Measurements from ENCODE around the gene LMBRD1.
"Not testable (repeated sequence)": the region's sequence is repeated elsewhere in the genome, so short reads cannot be mapped to it uniquely, and the experiment has no call there.

Gene LMBRD1

GRCh38 chr6:69704916-69705315, 91.9 kb downstream of the LMBRD1 start:
- TF ChIP-seq EZH2 (IDR thresholded peaks at IDR 0.05) = no peak
- no peak for TF ChIP-seq FOXP2 (optimal IDR thresholded peaks at IDR 0.05; ENCODE audit: control extremely low read depth, extremely low read length, insufficient read depth)
- TF ChIP-seq POLR2AphosphoS5 (IDR thresholded peaks at IDR 0.05; ENCODE audit: borderline replicate concordance, low read depth, low read length) = no peak
- no peaks in the 10 kb centered on the region for H3K9me3 ChIP-seq (ENCODE audit: low read depth, low read length)
- no peak overlapping the region for H3K9ac ChIP-seq (ENCODE audit: insufficient read length)
- H3K36me3 ChIP-seq (ENCODE audit: insufficient read depth, low read length) = peaks cover 26% of the 10 kb centered on the region
- no peak overlapping the region for H3K27ac ChIP-seq
- no peak for DNase-seq (ENCODE audit: low read depth, low spot score)
- H3K4me3 ChIP-seq = no peak overlapping the region

- TF ChIP-seq EZH2 (IDR thresholded peaks at IDR 0.05) (no peak), FOXP2 (optimal IDR thresholded peaks at IDR 0.05; ENCODE audit: control extremely low read depth, extremely low read length, insufficient read depth) (no peak), POLR2AphosphoS5 (IDR thresholded peaks at IDR 0.05; ENCODE audit: borderline replicate concordance, low read depth, low read length) (no peak)
- H3K36me3 ChIP-seq (ENCODE audit: insufficient read depth, low read length) = peaks cover 27% of the 10 kb centered on the region
- H3K9me3 ChIP-seq (ENCODE audit: low read depth, low read length) = no peaks in the 10 kb centered on the region
- no peak overlapping the region for H3K9ac ChIP-seq (ENCODE audit: insufficient read length)
- no peak overlapping the region for H3K4me3 ChIP-seq
- no peak overlapping the region for H3K27ac ChIP-seq
- DNase-seq (ENCODE audit: low read depth, low spot score) = no peak
Measured at GRCh38 chr6:69699655-69700054, 97.2 kb downstream of the LMBRD1 start.

GRCh38 chr6:69696273-69696672, 100.5 kb downstream of the LMBRD1 start:
- H3K9ac ChIP-seq (ENCODE audit: insufficient read length) = no peak overlapping the region
- no peak for DNase-seq (ENCODE audit: low read depth, low spot score)
- no peak overlapping the region for H3K27ac ChIP-seq
- no peak for TF ChIP-seq POLR2AphosphoS5 (IDR thresholded peaks at IDR 0.05; ENCODE audit: borderline replicate concordance, low read depth, low read length)
- H3K4me3 ChIP-seq = no peak overlapping the region
- H3K9me3 ChIP-seq (ENCODE audit: low read depth, low read length) = no peaks in the 10 kb centered on the region
- H3K36me3 ChIP-seq (ENCODE audit: insufficient read depth, low read length) = peaks cover 29% of the 10 kb centered on the region

GRCh38 chr6:69693762-69694161, 103.0 kb downstream of the LMBRD1 start:
- Histone ChIP-seq H3K27ac (no peak overlapping the region), H3K4me3 (no peak overlapping the region)
- TF ChIP-seq POLR2AphosphoS5 (IDR thresholded peaks at IDR 0.05; ENCODE audit: borderline replicate concordance, low read depth, low read length) (no peak), EZH2 (IDR thresholded peaks at IDR 0.05) (no peak), FOXP2 (optimal IDR thresholded peaks at IDR 0.05; ENCODE audit: control extremely low read depth, extremely low read length, insufficient read depth) (no peak)

GRCh38 chr6:69690986-69691385, 105.8 kb downstream of the LMBRD1 start:
- no peak overlapping the region for H3K4me3 ChIP-seq

More at GRCh38 chr6:69693762-69694161, 103.0 kb downstream of the LMBRD1 start:
- no peak for DNase-seq (ENCODE audit: low read depth, low spot score)
- peaks cover 23% of the 10 kb centered on the region for H3K36me3 ChIP-seq (ENCODE audit: insufficient read depth, low read length)
- H3K9ac ChIP-seq (ENCODE audit: insufficient read length) = no peak overlapping the region
- H3K9me3 ChIP-seq (ENCODE audit: low read depth, low read length) = no peaks in the 10 kb centered on the region

GRCh38 chr6:69680302-69680701, 116.5 kb downstream of the LMBRD1 start:
- TF ChIP-seq POLR2AphosphoS5 (IDR thresholded peaks at IDR 0.05; ENCODE audit: borderline replicate concordance, low read depth, low read length) (no peak), FOXP2 (optimal IDR thresholded peaks at IDR 0.05; ENCODE audit: control extremely low read depth, extremely low read length, insufficient read depth) (no peak), EZH2 (IDR thresholded peaks at IDR 0.05) (no peak)
- peaks cover 29% of the 10 kb centered on the region for H3K36me3 ChIP-seq (ENCODE audit: insufficient read depth, low read length)
- DNase-seq (ENCODE audit: low read depth, low spot score) = no peak
- H3K27ac ChIP-seq = no peak overlapping the region
- H3K9me3 ChIP-seq (ENCODE audit: low read depth, low read length) = no peaks in the 10 kb centered on the region
- H3K9ac ChIP-seq (ENCODE audit: insufficient read length) = no peak overlapping the region
- no peak overlapping the region for H3K4me3 ChIP-seq

More at GRCh38 chr6:69690986-69691385, 105.8 kb downstream of the LMBRD1 start:
- Histone ChIP-seq H3K27ac (no peak overlapping the region), H3K9me3 (ENCODE audit: low read depth, low read length) (no peaks in the 10 kb centered on the region), H3K36me3 (ENCODE audit: insufficient read depth, low read length) (0 out of 2 replicates have a peak, but pooled peaks cover 7% of the 10 kb centered on the region), H3K9ac (ENCODE audit: insufficient read length) (no peak overlapping the region)
- TF ChIP-seq FOXP2 (optimal IDR thresholded peaks at IDR 0.05; ENCODE audit: control extremely low read depth, extremely low read length, insufficient read depth) (no peak), EZH2 (IDR thresholded peaks at IDR 0.05) (no peak), POLR2AphosphoS5 (IDR thresholded peaks at IDR 0.05; ENCODE audit: borderline replicate concordance, low read depth, low read length) (no peak)
- DNase-seq (ENCODE audit: low read depth, low spot score) = no peak

GRCh38 chr6:69673298-69673697, 123.5 kb downstream of the LMBRD1 start:
- no peak overlapping the region for H3K4me3 ChIP-seq
- DNase-seq (ENCODE audit: low read depth, low spot score) = no peak
- H3K9me3 ChIP-seq (ENCODE audit: low read depth, low read length) = no peaks in the 10 kb centered on the region
- no peak overlapping the region for H3K27ac ChIP-seq
- no peak overlapping the region for H3K9ac ChIP-seq (ENCODE audit: insufficient read length)
- H3K36me3 ChIP-seq (ENCODE audit: insufficient read depth, low read length) = peaks cover 49% of the 10 kb centered on the region
- TF ChIP-seq POLR2AphosphoS5 (IDR thresholded peaks at IDR 0.05; ENCODE audit: borderline replicate concordance, low read depth, low read length) (no peak), FOXP2 (optimal IDR thresholded peaks at IDR 0.05; ENCODE audit: control extremely low read depth, extremely low read length, insufficient read depth) (no peak)

GRCh38 chr6:69668916-69669315, 127.9 kb downstream of the LMBRD1 start:
- no peak overlapping the region for H3K4me3 ChIP-seq
- TF ChIP-seq POLR2AphosphoS5 (IDR thresholded peaks at IDR 0.05; ENCODE audit: borderline replicate concordance, low read depth, low read length) (no peak), FOXP2 (optimal IDR thresholded peaks at IDR 0.05; ENCODE audit: control extremely low read depth, extremely low read length, insufficient read depth) (no peak), EZH2 (IDR thresholded peaks at IDR 0.05) (no peak)
- H3K9ac ChIP-seq (ENCODE audit: insufficient read length) = no peak overlapping the region
- peak overlapping the region; percentile 63; the same call in 1 of the 2 replicates for H3K27ac ChIP-seq
- DNase-seq (ENCODE audit: low read depth, low spot score) = no peak
- no peaks in the 10 kb centered on the region for H3K9me3 ChIP-seq (ENCODE audit: low read depth, low read length)
- peaks cover 19% of the 10 kb centered on the region for H3K36me3 ChIP-seq (ENCODE audit: insufficient read depth, low read length)

GRCh38 chr6:69666779-69667178, 130.0 kb downstream of the LMBRD1 start:
- not testable (repeated sequence) for H3K27ac ChIP-seq; DNase-seq (ENCODE audit: low read depth, low spot score); H3K9ac ChIP-seq (ENCODE audit: insufficient read length); H3K9me3 ChIP-seq (ENCODE audit: low read depth, low read length); H3K36me3 ChIP-seq (ENCODE audit: insufficient read depth, low read length); H3K4me3 ChIP-seq
